ENCODE measurements around the gene AP5Z1.

Gene AP5Z1

DNA sequence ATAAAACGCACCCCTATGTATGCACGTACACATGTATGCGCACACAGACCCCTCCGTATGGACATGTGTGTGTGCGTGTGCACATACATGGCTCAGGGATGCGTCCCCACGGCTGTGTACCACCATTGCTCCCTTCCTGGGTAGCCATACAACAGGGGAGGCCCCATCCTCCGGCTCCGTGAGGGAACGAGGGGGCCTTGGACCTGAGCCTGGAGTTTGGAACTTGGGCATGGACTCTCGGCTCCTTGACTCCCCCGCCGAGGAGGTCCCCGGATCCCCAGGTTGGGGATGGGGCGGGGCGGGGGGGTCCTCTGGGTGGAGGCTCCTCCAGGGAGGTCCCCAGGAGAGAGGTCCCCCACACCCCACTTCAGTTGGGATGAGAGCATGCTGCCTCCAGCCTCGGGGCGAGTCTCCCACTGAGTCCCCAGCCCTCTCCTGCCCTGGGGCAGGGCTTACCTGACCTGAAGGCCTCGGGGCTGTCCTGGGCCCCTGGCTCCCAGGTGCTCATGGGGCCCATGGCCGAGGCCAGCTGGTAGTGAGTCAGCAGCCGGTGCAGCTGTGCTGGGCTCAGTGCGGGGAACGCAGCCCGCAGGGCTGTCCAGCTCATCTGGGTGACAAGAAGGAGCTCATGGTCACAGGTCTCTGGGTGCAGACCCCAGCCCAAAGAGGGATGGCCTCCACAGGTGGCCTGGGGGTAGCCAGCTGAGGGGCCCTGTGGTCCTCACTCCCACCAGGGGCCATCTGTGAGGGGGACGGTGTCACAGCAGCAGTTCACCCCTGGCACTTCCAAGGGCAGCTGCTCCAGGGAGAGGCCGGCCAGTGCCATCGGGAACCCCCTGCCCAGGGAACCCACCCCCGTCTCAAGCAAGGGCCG lies 29.9 kb downstream of the AP5Z1 start:
- DNase-seq, result no peak

DNA sequence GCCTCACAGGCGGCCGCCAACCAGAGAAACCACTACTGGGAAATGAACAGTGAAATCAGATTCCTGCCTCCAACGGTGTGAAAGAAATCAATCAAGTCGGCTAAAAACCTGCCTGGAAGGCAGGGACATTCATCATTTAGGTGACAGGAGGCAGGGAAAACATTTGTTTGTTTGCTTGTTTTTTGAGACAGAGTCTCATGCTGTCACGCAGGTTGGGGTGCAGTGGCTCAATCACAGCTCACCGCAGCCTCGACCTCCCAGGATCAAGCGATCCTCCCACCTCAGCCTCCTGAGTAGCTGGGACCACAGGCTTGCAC lies 30.5 kb downstream of the AP5Z1 start:
- no peak for DNase-seq

DNA sequence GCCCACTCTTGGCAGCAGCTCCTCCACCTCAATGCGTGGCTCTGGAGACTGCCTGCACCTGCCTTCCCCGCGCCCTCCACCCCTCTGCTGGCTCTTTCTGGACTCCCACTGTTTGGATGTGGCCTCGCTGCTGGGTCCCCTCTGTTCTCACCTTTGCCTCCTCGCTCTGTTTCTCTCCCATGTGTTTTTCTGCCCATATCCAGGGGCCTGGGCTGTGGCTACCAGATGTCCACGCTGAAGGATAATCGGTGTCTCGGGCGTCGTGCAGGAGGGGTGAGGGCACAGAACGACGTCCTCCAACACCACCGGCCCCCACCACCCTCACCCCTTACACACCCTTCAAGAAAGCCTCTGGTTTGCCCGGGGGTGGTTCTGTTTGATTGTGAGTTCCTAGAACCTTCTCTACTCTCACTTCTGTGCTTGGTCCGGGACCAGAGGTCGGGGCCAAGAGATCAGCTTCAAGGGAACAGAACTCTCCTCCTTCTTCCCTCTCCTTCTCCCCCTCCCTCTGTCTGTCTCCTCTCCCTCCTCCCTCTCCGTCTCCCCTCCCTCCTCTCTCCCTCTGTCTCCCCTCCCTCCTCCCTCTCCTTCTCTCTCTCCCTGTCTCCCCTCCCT lies 31.7 kb downstream of the AP5Z1 start:
- no peak for DNase-seq

DNA sequence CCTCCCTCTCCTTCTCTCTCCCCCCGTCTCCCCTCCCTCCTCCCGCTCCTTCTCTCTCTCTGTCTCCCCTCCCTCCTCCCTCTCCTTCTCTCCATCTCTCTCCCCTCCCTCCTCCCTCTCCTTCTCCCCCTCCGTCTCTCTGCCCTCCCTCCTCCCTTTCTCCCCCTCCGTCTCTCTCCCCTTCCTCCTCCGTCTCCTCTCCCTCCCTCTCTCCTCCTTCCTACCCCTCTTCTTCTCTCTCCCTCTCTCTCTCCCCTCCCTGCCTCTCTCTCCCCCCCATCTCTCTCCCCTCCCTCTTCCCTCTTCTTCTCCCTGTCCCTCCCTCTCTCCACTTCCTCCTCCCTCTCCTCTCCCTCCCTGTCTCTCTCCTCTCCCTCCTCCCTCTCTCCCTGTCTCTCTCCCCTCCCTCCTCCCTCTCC lies 32.2 kb downstream of the AP5Z1 start:
- no peak for DNase-seq

DNA sequence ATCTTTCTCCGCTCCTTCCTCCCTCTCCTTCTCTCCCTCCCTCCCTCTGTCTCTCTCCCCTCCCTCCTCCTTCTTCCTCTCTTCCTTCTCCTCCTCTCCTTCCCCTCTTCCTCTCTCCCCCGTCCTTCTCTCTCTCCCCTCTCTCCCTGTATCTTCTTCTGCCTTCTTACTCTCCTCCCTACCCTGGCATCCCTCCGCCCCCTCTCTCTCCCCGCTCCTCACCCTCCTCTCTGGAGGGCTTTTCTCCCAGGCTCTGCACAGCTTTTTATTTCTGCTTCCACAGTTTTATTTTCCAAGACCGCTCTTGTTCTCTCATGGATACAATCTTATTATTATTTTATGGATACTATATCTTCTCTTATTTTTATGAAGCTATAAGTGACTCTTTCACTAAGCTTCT lies 32.6 kb downstream of the AP5Z1 start:
- DNase-seq, result no peak

DNA sequence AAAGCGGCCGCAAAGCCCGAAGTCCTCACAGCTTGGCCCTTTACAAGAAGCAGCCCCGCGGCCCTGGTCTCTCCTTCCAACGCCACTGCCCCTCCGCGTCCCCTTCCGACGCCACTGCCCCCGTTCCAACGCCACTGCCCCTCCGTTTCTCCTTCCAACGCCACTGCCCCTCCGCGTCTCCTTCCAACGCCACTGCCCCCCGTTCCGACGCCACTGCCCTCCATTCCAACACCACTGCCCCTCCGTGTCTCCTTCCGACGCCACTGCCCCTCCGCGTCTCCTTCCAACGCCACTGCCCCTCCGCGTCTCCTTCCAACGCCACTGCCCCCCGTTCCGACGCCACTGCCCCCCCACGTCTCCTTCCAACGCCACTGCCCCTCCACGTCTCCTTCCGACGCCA lies 33.1 kb downstream of the AP5Z1 start:
- no peak for DNase-seq

DNA sequence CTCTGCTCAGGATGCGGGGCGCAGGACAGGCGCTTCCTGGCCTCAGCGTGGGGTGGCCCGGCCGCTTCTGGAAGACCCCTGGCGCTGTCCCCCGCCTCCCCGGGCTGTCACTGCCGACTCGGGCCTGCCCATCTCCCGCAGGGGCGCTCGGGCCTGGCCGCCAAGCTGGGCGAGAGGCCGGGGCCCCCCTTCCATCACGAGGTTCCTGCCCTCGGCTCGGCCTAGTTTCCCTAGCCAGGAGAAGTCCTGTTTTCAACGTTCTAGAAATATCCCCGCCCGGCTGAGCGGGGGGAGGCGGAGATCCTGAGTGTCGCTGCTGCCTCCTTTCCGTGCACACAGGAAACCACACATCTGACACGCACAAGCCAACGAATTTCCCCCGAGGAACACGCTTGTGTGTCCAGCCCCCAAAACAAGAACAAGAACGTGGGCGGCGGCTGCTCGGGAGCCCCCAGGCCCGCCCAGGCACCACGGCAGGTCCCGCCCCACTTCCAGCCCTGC lies 33.7 kb downstream of the AP5Z1 start:
- no peak for DNase-seq

DNA sequence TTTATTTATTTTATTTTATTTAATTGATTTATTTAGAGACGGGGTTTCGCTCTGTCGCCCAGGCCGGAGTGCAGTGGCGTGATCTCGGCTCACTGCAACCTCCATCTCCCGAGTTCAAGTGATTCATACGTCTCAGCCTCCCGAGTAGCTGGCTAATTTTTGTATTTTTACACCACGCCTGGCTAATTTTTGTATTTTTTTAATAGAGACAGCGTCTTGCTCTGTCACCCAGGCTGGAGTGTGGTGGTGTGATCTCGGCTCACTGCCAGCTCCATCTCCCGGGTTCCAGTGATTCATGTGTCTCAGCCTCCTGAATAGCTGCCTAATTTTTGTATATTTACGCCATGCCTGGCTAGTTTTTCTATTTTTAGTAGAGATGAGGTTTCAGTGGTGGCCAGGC lies 34.2 kb downstream of the AP5Z1 start:
- no peak for DNase-seq

DNA sequence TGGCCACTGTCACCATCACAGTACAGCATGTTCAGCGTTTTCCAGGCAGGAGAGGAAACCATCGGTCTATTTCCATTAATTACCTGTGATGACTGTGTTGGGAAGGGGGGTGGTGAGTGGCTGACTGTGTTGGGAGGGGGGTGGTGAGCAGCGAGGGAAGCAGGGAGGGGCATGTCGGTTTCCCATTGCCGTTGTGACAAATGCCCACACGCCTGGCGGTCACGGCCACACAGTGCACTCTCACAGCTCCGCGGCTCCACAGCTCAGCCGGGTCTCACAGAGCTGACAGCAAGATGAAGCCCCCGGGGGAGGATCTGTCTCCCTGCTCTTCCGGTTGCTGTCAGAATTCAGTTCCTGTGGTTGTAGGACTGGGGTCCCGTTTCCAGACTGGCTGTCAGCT lies 39.0 kb downstream of the AP5Z1 start:
- no peak for DNase-seq

DNA sequence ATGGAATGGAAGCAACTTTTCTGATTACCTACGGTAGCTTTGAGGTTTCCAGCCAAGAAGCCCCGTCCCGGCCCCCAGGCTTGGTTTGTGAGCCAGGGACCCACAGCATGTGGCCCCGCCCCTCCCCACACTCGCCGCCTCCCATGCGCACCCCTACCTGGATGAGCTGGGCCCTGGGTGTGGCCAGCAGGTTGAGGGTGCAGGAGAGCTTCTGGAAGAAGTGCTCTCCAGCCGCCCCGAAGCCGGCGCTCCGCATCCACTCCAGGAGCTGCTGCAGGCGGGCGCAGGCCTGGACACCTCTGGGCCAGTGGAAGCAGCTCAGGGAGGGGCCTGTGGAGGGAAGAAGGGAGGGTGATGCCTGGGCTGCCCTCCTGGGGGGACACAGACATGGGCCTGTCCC lies 39.7 kb downstream of the AP5Z1 start:
- no peak for DNase-seq

DNA sequence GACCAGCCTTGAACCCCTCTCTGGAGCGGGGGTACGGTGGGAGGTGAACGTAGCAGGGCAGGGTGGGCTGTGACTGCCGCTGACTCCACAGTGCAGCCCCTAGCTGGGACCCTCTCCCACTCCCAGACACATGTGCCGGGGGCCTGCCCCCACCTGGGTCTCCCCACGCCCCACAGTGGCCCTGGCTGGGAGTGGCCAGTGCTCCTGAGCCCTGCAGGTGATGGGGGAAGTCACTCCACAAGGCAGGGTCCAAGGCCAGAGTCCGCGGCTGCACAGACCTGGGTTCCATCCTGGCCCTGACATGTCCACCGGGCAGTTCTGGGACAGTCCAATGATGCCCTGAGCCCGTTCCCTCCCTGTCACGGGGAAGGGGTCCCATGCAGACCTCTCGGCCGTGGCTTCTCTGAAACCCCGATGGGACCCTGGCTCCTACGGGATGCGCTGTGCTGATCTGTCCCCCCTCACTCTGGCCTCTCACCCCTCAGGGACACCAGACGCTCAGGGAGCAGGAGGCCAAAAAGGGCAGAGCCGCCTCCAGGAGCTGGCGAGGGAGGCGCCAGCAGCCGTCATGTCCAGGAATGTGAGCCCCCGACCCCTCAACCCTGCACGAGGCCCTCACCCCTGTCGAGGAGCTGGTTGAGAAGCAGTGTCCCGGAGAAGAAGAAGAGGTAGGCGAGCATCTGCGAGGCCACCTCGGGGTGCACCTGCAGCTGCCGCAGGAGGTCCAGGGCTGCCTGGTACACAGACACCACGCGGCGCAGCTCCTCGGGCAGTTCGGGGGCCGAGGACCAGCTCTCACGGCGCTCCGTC lies 40.4 kb downstream of the AP5Z1 start:
- no peak for DNase-seq

DNA sequence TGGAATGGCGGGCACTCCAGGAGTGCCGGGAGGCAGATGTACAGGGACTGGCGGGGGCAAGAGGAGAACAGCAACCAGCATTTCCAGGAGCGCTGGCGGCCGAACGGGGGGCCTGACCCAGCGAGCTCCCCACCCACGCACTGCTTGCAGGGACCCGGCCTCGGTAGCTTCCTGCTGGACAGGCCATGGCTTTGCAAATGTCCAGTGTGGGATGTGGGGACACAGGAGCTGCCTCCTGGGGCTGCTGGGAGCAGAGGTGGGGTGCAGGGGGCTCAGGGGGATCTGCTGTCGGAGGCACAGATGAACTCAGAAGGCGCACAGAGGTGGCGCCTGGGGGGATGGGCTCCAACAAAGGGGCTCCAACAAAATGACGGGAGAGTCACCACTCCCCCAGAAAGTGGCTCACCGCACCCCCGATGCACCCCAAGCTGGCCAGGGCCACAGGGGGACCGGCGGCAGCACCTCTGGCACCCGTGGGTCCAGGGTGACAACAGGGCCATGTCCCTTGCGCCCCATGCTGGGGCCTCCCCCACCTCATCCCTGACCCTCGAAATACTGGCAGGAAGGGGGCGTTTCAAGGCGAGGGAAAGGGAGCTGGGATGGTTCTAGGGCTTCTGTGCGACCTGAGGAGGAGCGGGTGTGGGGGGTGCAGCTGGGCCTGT lies 41.1 kb downstream of the AP5Z1 start:
- no peak for DNase-seq

DNA sequence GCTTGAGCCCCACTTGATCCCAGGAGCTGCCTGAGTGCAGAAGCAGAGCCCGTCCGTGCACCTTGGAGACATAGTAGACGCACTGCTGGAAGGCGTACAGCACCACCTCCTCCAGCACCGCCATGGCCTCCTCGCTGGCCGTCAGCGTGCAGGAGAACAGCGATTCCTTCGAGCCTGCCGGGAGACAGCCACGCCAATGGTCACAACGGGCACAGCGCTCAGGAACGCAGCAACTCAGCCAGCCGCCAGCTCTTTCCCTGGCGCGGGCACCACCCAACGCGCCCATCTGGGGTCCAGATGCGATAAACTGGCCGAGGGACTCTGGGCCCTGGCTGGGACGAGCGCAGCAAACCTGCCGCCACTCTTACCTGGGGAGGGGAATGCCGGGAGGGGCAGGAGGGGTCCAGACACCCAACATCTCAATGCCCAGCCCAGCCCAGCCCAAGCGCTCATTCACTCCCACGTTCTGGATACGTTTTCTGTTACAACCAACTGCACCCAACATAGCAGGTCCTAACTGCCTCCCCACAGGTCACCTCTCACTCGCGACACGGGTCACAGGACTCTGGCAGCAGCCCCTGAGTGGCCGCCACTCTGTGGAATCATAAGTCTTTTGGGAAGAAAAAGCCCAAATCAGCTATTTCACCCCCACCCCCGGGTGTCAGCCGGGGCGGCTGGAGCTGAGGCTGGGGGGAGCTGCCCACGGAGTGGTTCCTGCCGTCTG lies 41.9 kb downstream of the AP5Z1 start:
- DNase-seq, result no peak

DNA sequence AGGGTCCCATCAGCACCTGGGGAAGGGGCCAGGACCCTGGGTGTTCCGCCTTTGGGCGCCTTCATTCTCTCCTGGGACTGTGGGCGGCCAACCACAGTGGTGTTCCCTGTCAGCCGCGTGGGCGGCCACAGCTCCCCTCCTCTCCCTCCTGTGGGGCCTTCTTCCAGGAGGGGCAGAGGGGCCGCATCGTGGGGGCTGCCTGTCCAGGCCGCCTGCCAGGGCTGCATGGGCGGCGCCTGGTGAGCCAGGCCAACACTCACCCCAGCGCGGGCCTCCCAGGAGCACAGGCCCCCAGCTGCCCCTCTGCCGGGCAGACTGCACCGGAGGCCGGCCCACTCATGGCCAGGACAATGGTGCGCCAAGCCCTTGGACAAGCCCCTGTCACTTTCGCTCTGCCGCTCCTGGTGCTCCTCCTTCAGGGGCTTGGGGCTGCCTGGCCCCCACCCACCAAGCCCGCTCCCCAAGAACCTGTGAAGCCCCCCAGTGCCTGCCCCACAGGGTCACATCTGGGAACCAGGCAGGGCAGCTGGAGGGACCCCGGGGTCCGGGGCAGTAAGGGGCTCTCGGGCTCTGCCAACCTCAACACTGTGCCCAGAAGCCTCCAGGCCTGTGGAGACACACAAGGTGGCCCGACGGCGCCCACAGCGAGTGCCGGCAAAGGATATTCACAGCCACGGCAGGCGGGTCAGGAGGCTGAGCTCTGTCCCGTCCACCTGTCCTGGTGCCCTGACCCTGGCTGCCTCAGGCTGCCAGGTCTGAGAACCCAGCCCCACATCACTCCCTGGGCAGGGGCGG lies 42.8 kb downstream of the AP5Z1 start:
- no peak for DNase-seq

DNA sequence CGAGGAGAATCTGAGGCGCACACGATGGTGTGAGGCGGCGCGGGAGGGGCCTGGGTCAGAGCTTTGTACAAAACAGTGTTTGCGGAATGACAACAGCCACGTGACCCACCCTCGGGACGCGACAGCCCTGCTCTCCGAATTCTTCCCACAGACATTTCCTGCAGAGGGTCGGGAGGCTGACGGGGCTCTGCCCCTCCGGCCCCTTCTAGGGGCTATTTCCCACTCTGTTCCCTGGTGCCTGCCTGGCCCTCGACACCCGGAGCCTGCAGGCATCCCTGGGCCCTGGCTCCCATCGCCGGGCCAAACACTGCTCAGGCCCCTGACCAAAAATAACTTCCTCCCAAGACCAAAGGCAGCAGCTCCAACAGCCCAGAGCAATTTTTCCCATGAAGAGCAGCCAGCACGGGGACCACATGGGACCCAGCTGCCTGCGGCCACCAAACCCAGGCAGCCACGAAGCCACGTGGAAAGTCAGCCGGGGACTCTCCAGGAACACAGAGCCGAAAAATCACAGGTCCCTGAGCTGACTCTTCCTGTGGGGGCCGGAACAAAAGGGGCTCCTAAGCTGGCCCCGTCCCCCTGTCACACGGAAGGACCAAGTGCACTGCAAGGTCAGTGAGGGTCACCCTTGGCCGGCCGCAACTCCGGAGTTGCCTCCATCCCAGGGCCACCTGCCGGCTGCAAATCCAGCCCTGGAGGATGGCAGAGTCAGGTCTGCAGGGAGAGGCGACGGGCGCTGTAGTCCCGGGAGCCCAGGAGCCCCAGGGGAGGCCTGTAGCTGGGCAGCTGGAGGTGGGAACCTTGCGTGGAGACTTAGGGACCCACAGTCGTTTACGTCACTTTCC lies 44.4 kb downstream of the AP5Z1 start:
- DNase-seq, result no peak

DNA sequence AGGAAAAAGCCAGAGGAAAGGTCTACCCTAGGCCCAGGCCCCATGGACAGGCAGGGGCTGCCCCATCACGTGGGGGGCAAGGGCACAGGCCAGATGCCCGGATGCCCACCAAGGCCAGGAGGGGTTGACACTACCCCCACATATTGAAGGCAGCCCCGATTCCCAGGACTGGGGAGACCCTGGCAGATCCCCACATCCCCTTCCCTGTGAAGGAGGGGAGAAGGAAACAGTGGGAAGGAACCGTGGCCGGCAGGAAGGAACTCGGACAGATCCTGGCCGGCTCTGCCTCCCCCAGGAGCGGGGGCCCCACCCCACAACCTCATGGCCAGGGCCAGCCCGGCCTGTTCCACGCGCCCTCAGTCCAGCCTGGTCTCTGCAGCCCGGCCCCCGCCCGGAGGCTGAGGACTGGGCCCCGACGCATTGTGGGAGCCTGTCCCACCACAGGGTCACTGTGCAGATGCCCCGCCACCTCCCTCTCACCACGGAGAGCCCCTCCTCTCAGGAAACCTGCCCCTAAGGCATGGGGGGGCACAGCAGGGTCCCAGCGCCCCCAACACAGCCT lies 45.1 kb downstream of the AP5Z1 start:
- DNase-seq, result no peak

DNA sequence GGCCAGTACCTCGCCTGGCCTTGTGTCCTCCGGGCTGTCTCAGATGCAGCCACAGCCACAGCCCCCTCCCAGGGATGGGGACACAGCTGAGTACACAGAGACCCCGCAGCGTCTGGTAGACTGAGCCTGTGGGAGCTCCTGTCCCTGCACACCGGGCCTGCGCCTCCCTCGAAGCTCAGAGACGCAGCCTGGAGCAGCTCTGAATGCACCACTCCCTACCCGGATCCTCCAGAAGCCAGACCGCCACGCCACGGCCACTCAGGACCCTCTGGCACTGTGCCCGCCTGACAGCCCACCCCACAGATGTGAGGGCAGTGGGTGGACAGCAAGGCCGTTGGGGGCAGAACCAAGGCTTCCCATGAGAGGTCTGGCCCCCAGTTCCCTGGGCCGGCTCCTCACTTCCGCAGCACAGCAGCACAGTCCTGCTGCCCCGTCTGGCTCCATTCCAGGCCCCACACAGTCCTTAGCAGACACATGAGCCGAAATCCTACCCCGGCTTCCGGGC lies 45.6 kb downstream of the AP5Z1 start:
- no peak for DNase-seq

DNA sequence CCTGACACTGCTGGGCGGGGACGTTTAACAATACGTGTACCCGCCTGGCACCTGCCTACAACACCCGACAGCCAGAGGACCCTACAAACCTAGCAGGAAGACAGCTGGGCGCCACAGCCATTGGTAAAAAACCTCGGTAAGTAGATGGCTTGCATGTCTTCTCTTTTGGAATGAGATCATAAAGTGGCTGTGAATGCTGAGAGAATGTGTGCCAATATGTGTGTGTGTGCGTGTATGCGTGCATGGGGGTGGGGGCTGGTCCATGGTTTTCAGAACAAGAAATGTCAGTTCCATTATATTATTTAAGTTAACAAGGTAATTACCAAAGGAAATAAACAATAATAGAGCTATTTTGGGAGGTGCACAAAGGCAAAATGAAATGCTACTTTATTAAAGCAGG lies 47.3 kb downstream of the AP5Z1 start:
- DNase-seq, result no peak

DNA sequence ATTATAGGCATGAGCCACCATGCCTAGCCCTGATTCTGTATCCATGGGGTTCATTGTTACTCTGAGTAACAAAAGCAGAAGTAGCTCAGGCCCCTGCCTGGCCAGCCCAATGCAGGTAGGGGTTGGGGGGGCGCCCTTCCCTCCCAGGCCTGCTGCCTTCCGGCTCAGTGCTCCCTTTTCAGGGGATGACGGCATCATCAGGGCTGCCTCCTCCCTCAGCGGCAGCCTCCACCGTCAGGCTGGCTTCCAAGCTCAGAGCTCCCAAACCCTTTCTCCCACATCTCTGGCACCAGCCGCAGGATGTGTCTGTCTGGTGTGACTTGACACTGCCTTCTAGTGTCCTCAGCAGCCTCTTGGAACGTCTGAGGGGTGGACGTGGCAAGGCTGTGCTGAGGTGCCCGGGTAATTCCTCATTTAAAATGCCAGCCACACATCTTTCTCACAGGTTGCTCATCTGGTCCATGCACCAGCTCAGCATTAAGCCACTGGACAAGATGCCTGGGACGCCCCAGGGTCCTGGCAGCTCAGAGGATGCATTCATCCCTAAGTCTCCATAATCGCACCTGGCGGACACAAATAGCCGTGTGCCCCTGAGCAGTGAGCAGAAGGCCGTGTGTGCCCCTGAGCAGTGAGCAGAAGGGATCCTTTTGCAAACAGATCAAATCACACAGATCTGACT lies 48.2 kb downstream of the AP5Z1 start:
- no peak for DNase-seq

All from NCI-H774 (cell line).